Chondrocyte (in vitro differentiated cells): Measurements from ENCODE around the gene RALGAPA1. TPM values are rescaled to one million over a fixed set of nuclear protein-coding genes. Genes with fewer than 3 reads are reported as not detected.

ENCODE experiments used
- DNase-seq: peaks from one replicate; pipeline ENCODE4 v3.0.0; 2021; ENCODE audit warnings: mixed read lengths, low spot score
- H3K27ac Mint-ChIP-seq: one replicate; pipeline ENCODE4 v1.8.0; 2021; ENCODE audit warnings: mild to moderate bottlenecking, moderate library complexity, mixed read lengths; ENCODE audit not compliant: unreplicated experiment
- H3K27me3 Mint-ChIP-seq: 2 replicates; pipeline ENCODE4 v1.8.0; 2021; ENCODE audit warnings: low read depth, mixed read lengths
- H3K36me3 Mint-ChIP-seq: 2 replicates; pipeline ENCODE4 v1.8.0; 2021; ENCODE audit warnings: low read depth, mixed read lengths
- H3K4me1 Mint-ChIP-seq: 2 replicates; pipeline ENCODE4 v1.8.0; 2021; ENCODE audit warnings: low read depth, mild to moderate bottlenecking, mixed read lengths
- H3K4me3 Mint-ChIP-seq: one replicate; pipeline ENCODE4 v1.8.0; 2021; ENCODE audit warnings: mild to moderate bottlenecking, moderate library complexity, mixed read lengths; ENCODE audit not compliant: unreplicated experiment
- H3K9me3 Mint-ChIP-seq: 2 replicates; pipeline ENCODE4 v1.8.0; 2021; ENCODE audit warnings: low read depth, mixed read lengths
- CTCF ChIP-seq: fragments of 200-600 bp; sonication (generic); IDR thresholded peaks from 2 replicates; pipeline ENCODE4 v1.5.0; 2021; ENCODE audit warnings: antibody characterized with exemption, mild to moderate bottlenecking, moderate library complexity
- total RNA-seq: library from RNA; stranded (reverse); gene quantifications from 3 replicates; pipeline ENCODE4 v1.2.1, GENCODE V29; 2021

RALGAPA1 gene
- total RNA-seq, 1 donor from 2014 or later, result 33.2 TPM

DNA sequence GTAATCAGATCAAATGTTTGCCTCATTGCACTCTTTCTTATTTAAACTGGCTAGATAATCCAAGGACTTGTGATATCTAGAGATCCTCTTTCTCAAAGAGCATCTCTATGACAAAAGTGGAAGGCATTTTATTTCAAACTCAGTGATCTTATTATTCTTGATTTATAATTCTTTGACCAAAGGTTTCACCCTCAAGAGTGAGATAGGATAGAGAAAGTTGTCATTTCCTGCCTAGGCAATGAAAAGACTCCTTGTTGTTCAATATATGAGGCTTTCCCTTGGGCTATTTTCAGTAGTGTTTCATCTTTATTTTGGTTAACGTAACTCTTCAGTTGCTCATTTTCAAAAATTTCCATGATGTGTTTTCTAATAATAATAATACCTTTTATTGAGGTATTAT, 293.2 kb downstream of the RALGAPA1 start:
- Mint-ChIP-seq H3K4me1 (no peaks in the 10 kb centered on the region), H3K27ac (no peak overlapping the region), H3K36me3 (no peaks in the 10 kb centered on the region)

DNA sequence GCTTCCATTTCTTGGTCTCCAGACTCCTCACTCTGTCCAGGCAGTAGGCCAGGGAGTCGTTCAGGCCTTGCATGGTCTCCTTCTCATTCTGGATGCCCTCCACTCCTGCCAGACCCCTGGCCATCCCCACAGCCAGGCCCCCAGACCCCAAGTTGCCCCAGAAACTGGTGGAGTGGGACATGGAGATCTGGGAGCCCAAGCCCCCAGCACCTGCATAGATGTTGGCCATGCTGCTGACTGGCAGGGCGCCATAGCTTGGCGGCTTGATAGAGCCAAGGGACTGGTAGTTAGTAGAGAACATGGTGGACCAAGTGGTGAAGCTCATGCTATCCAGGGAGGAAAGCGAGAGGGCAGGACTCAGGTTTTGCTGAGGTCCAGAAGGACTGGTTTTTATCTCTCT, 296.3 kb downstream of the RALGAPA1 start:
- no peak overlapping the region for H3K27ac Mint-ChIP-seq
- no peak for DNase-seq
- no peak for TF ChIP-seq CTCF
- H3K9me3 Mint-ChIP-seq, result peaks cover 3% of the 10 kb centered on the region
- no peaks in the 10 kb centered on the region for H3K4me1 Mint-ChIP-seq
- H3K4me3 Mint-ChIP-seq, result no peak overlapping the region
- no peaks in the 10 kb centered on the region for H3K36me3 Mint-ChIP-seq
- H3K27me3 Mint-ChIP-seq, result peaks cover 10% of the 10 kb centered on the region

More for the DNA sequence above, 293.2 kb downstream of the RALGAPA1 start:
- Mint-ChIP-seq H3K4me3 (no peak overlapping the region), H3K27me3 (peaks cover 13% of the 10 kb centered on the region), H3K9me3 (peaks cover 3% of the 10 kb centered on the region)
- TF ChIP-seq CTCF, result no peak
- no peak for DNase-seq

GRCh38 chr14:35509846-35510245, 299.2 kb downstream of the RALGAPA1 start:
- peaks cover 7% of the 10 kb centered on the region for H3K27me3 Mint-ChIP-seq
- DNase-seq, result no peak
- no peaks in the 10 kb centered on the region for H3K36me3 Mint-ChIP-seq

DNA sequence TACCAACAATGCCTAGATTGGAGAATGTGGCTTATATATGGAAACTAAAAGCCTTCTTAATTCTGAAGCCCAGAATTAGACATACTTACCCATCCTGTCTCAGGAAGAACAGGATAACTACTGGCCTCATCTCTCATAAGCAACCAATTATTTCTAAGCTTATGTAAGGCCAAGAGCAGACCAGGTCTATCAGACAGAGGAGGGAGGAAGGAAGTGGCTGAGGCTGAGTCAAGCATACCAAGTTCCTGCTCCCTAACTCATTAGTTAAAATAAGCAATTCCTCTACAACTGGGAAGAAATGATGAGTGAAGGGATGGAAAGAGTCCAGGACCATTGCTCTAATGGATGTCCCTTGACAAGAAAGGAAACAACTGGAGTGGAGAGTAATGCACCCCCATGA, 302.2 kb downstream of the RALGAPA1 start:
- Mint-ChIP-seq H3K36me3 (no peaks in the 10 kb centered on the region), H3K27ac (no peak overlapping the region), H3K4me1 (no peaks in the 10 kb centered on the region), H3K9me3 (no peaks in the 10 kb centered on the region), H3K27me3 (peaks cover 22% of the 10 kb centered on the region), H3K4me3 (no peak overlapping the region)
- no peak for DNase-seq
- TF ChIP-seq CTCF, result no peak

More at GRCh38 chr14:35509846-35510245, 299.2 kb downstream of the RALGAPA1 start:
- Mint-ChIP-seq H3K27ac (no peak overlapping the region), H3K9me3 (peaks cover 3% of the 10 kb centered on the region), H3K4me3 (no peak overlapping the region), H3K4me1 (no peaks in the 10 kb centered on the region)
- no peak for TF ChIP-seq CTCF

GRCh38 chr14:35506461-35506860, 302.6 kb downstream of the RALGAPA1 start:
- H3K27me3 Mint-ChIP-seq, result peaks cover 26% of the 10 kb centered on the region
- H3K9me3 Mint-ChIP-seq, result no peaks in the 10 kb centered on the region
- DNase-seq, result no peak
- no peak for TF ChIP-seq CTCF
- no peak overlapping the region for H3K4me3 Mint-ChIP-seq
- no peak overlapping the region for H3K27ac Mint-ChIP-seq
- H3K36me3 Mint-ChIP-seq, result no peaks in the 10 kb centered on the region
- H3K4me1 Mint-ChIP-seq, result no peaks in the 10 kb centered on the region
